ENCODE data around the gene CCR3. TPM values are rescaled to one million over a fixed set of nuclear protein-coding genes. Genes with fewer than 3 reads are reported as not detected.

CCR3 gene
- total RNA-seq, 1 donor from 2014 or later = not detected

DNA sequence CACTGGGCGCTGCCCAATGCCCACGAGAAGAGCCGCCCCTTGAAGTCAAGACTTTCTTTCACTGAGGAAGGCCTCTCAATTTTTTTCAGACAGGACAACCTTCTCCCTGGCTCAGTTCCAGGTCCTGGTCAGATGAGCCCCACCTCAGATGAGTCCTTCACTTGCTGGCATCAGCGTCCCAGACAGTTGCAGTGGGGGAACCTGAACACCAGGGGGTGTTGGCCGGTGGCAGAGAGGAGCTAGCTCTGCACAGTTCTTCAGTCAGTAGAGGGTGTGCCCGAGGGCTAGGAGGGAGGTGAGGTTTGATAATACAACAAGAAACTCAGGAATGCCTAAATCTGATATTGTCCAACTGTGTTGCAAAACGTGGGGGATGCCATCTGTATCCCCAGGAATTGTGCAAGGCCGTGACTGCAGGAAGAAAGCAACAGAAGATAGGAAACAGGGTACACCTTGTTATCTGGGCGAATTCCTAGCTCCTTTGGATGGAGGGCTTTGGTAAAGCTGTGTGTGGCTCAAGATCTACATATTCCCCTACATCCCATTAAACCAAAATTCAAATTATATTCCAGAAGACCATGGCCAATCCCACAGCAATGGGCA, 34.3 kb downstream of the CCR3 start:
- H3K36me3 Mint-ChIP-seq = no peaks in the 10 kb centered on the region
- H3K27ac Mint-ChIP-seq = no peak overlapping the region
- peaks cover under 1% of the 10 kb centered on the region for H3K4me1 Mint-ChIP-seq
- H3K4me3 Mint-ChIP-seq = no peak overlapping the region
- H3K9me3 Mint-ChIP-seq = peaks cover 30% of the 10 kb centered on the region
- TF ChIP-seq, protein P1, sequence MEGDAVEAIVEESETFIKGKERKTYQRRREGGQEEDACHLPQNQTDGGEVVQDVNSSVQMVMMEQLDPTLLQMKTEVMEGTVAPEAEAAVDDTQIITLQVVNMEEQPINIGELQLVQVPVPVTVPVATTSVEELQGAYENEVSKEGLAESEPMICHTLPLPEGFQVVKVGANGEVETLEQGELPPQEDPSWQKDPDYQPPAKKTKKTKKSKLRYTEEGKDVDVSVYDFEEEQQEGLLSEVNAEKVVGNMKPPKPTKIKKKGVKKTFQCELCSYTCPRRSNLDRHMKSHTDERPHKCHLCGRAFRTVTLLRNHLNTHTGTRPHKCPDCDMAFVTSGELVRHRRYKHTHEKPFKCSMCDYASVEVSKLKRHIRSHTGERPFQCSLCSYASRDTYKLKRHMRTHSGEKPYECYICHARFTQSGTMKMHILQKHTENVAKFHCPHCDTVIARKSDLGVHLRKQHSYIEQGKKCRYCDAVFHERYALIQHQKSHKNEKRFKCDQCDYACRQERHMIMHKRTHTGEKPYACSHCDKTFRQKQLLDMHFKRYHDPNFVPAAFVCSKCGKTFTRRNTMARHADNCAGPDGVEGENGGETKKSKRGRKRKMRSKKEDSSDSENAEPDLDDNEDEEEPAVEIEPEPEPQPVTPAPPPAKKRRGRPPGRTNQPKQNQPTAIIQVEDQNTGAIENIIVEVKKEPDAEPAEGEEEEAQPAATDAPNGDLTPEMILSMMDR (IDR thresholded peaks at IDR 0.05; ENCODE audit: unreplicated experiment) = no peak
- no peak for DNase-seq (ENCODE audit: low spot score in 2 of 2, unreplicated experiment in 2 of 2)
- peaks cover 25% of the 10 kb centered on the region for H3K27me3 Mint-ChIP-seq (ENCODE audit: low read depth)

DNA sequence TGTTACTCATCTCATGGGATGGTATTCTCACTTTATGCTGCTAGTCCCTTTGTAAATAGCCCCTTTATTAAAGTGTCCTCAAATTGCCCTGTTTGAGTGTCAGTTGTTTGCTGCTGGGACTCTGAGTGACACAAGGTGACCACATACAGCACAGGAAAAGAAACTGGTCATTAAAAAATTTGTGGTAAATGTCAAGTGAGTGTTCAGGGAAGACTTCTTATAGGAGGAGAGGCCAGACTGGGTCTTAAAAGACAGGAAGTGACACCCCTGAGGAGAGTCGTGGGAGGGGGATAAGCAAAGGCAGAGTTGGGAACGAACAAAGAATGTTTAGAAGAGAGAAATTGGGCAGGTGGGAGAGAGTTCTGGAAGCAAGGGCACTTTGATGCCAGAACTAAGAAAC, 35.2 kb downstream of the CCR3 start:
- no peak for DNase-seq (ENCODE audit: low spot score in 2 of 2, unreplicated experiment in 2 of 2)

DNA sequence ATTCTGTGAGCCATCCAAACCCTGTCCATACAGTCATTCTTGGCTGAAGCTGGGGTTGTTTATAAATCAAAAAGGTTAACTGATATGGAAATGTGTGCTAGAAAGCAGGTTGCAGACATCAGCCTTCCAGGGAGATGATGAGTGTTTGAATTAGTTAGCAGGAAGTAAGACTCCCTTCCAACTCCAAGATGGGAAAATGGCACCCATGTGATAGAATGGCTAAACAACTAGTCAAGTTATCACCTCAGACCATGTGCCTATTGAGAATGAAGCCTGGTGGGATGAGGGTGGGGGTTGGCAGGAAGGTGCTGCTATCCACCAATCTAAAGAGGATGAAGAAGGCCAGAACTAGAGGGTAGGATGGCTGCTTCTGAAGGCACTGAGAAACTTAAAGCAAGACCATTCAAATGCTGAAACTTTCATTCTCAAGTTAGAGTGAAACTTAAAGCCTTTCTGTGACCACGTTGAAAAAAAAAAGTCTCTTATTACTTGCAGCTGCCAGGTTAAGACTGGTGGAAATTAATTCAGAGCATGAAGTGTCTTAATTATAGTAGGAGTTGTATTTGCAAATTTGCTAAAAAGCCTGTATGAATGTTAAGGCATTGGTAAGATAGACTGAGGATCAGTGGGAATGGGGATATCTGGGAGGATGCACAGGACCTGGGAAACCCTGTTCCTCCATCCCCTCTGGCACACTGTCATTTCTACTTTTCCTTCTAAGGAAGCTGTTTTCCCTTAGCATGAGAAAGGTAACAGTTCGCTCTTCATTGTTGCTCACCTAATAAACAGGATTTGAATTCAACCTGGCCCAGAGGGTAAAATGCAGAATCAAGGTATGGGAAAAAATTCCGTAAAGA, 36.8 kb downstream of the CCR3 start:
- Mint-ChIP-seq H3K4me3 (no peak overlapping the region), H3K27ac (no peak overlapping the region), H3K36me3 (no peaks in the 10 kb centered on the region), H3K27me3 (ENCODE audit: low read depth) (peaks cover 17% of the 10 kb centered on the region), H3K4me1 (no peaks in the 10 kb centered on the region), H3K9me3 (peaks cover 30% of the 10 kb centered on the region)
- no peak for DNase-seq (ENCODE audit: low spot score in 2 of 2, unreplicated experiment in 2 of 2)
- TF ChIP-seq, protein P1 (IDR thresholded peaks at IDR 0.05; ENCODE audit: unreplicated experiment) = no peak

More for the DNA sequence above, 35.2 kb downstream of the CCR3 start:
- H3K9me3 Mint-ChIP-seq = peaks cover 30% of the 10 kb centered on the region
- H3K4me3 Mint-ChIP-seq = no peak overlapping the region
- H3K4me1 Mint-ChIP-seq = no peaks in the 10 kb centered on the region
- H3K36me3 Mint-ChIP-seq = no peaks in the 10 kb centered on the region
- TF ChIP-seq, protein P1 (IDR thresholded peaks at IDR 0.05; ENCODE audit: unreplicated experiment) = no peak
- H3K27me3 Mint-ChIP-seq (ENCODE audit: low read depth) = peaks cover 25% of the 10 kb centered on the region
- no peak overlapping the region for H3K27ac Mint-ChIP-seq

DNA sequence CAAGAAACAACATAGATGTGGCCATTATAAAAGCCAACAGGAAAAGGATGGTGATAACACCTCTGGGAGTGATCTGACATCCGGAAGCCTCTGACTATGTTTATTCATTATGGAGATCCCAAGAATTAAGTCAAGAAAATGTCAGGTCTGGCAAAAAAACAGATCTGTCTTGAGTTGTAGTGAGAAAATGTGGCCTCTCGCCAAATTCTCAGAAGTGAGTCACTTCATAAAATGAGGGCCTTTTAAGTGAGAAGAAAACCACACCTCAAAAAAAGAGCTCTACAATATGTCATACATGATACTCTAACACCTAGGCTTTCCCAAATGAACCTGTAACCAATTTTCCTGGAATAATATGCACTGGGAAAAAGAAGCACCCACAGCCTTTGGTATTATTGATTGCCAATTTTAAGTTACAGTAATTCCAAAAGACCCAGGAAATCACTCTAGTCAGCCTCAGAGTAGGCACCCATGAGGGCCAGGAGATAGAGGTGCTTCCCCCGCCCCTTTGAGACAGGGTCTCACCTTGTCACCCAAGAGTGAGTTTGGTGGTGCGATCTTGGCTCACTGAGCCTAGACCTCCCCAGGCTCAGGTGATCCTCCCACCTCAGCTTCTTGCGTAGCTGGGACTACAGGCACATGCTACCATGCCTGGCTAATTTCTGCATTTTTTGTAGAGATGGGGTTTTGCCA, 38.0 kb downstream of the CCR3 start:
- Mint-ChIP-seq H3K4me1 (no peaks in the 10 kb centered on the region), H3K4me3 (no peak overlapping the region), H3K36me3 (no peaks in the 10 kb centered on the region), H3K9me3 (peaks cover 25% of the 10 kb centered on the region), H3K27ac (no peak overlapping the region), H3K27me3 (ENCODE audit: low read depth) (peaks cover 7% of the 10 kb centered on the region)
- no peak for DNase-seq (ENCODE audit: low spot score in 2 of 2, unreplicated experiment in 2 of 2)
- TF ChIP-seq, protein P1 (IDR thresholded peaks at IDR 0.05; ENCODE audit: unreplicated experiment) = no peak

DNA sequence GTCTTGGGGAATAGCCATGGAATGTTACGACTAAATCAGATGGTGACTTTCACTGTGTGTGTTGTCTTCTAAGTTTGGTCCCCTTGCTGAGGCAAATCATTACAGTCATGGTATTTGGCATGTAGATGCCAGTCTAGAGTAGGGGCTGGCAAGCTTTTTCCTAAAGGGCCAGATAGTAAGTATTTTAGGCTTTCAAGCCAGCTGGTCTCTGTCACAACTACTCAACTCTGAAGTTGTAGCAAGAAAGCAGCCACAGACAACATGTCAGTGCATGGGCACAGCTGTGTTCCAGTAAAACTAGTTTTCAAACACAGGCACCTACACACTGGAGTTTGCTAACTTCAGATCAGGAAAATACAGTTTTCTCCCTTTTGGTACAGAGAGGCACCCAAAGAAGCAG, 39.3 kb downstream of the CCR3 start:
- no peaks in the 10 kb centered on the region for H3K36me3 Mint-ChIP-seq
- TF ChIP-seq, protein P1 (IDR thresholded peaks at IDR 0.05; ENCODE audit: unreplicated experiment) = no peak

More for the DNA sequence above, 39.3 kb downstream of the CCR3 start:
- Mint-ChIP-seq H3K27me3 (ENCODE audit: low read depth) (peaks cover 7% of the 10 kb centered on the region), H3K9me3 (peaks cover 25% of the 10 kb centered on the region), H3K4me1 (no peaks in the 10 kb centered on the region), H3K4me3 (no peak overlapping the region), H3K27ac (no peak overlapping the region)
- DNase-seq (ENCODE audit: low spot score in 2 of 2, unreplicated experiment in 2 of 2) = no peak
